Endothelial cell (in vitro differentiated cells): Measurements from ENCODE around the gene ETV6. TPM values are rescaled to one million over a fixed set of nuclear protein-coding genes. Genes with fewer than 3 reads are reported as not detected.

Experiments used
- DNase-seq: peaks from one replicate; pipeline ENCODE4 v3.0.0; 2021; ENCODE audit warnings: low spot score
- H3K27ac Mint-ChIP-seq: one replicate; pipeline ENCODE4 v1.8.0; 2021; ENCODE audit warnings: mixed read lengths, inconsistent platforms; ENCODE audit not compliant: unreplicated experiment
- H3K27me3 Mint-ChIP-seq: one replicate; pipeline ENCODE4 v1.8.0; 2021; ENCODE audit warnings: mild to moderate bottlenecking, moderate library complexity, mixed read lengths, inconsistent platforms; ENCODE audit not compliant: unreplicated experiment
- H3K36me3 Mint-ChIP-seq: one replicate; pipeline ENCODE4 v1.8.0; 2021; ENCODE audit warnings: mild to moderate bottlenecking, low read depth, mixed read lengths, inconsistent platforms; ENCODE audit not compliant: unreplicated experiment
- H3K4me1 Mint-ChIP-seq: one replicate; pipeline ENCODE4 v1.8.0; 2021; ENCODE audit warnings: mild to moderate bottlenecking, mixed read lengths, inconsistent platforms; ENCODE audit not compliant: unreplicated experiment
- H3K4me3 Mint-ChIP-seq: one replicate; pipeline ENCODE4 v1.8.0; 2021; ENCODE audit warnings: mild to moderate bottlenecking, mixed read lengths, inconsistent platforms; ENCODE audit not compliant: unreplicated experiment
- H3K9me3 Mint-ChIP-seq: one replicate; pipeline ENCODE4 v1.8.0; 2021; ENCODE audit warnings: mixed read lengths, inconsistent platforms; ENCODE audit not compliant: unreplicated experiment
- CTCF ChIP-seq: fragments of 200-600 bp; sonication (generic); IDR thresholded peaks from one replicate; pipeline ENCODE4 v1.5.0; 2021; ENCODE audit warnings: antibody characterized with exemption; ENCODE audit not compliant: unreplicated experiment
- total RNA-seq: library from RNA; stranded (reverse); fragmentation: NEBNext Ultra II Directional; extraction: Animal tissue kit (Norgen Biotek cat#: 25700); gene quantifications from one replicate; pipeline ENCODE4 v1.2.1, GENCODE V29; 2021; ENCODE audit not compliant: unreplicated experiment

Gene ETV6
- total RNA-seq, 1 donor from 2014 or later: 98.7 TPM

GRCh38 chr12:11894890-11895289 is 245.4 kb downstream of the ETV6 start:
- H3K27me3 Mint-ChIP-seq: peaks cover 9% of the 10 kb centered on the region
- no peak for TF ChIP-seq CTCF
- no peak overlapping the region for H3K4me3 Mint-ChIP-seq

GRCh38 chr12:11895421-11896078 is 246.1 kb downstream of the ETV6 start:
- H3K4me1 Mint-ChIP-seq: peaks cover 26% of the 10 kb centered on the region
- no peak for TF ChIP-seq CTCF
- no peak overlapping the region for H3K4me3 Mint-ChIP-seq
- peaks cover 9% of the 10 kb centered on the region for H3K27me3 Mint-ChIP-seq
- DNase-seq: no peak
- H3K9me3 Mint-ChIP-seq: no peaks in the 10 kb centered on the region
- peaks cover 23% of the 10 kb centered on the region for H3K36me3 Mint-ChIP-seq
- no peak overlapping the region for H3K27ac Mint-ChIP-seq

More at GRCh38 chr12:11894890-11895289, 245.4 kb downstream of the ETV6 start:
- H3K4me1 Mint-ChIP-seq: peaks cover 27% of the 10 kb centered on the region
- H3K36me3 Mint-ChIP-seq: peaks cover 25% of the 10 kb centered on the region
- no peak overlapping the region for H3K27ac Mint-ChIP-seq
- no peak for DNase-seq
- H3K9me3 Mint-ChIP-seq: no peaks in the 10 kb centered on the region

- Mint-ChIP-seq H3K4me3 (no peak overlapping the region), H3K4me1 (peaks cover 18% of the 10 kb centered on the region), H3K27ac (no peak overlapping the region), H3K27me3 (peaks cover 9% of the 10 kb centered on the region), H3K36me3 (peaks cover 14% of the 10 kb centered on the region), H3K9me3 (no peaks in the 10 kb centered on the region)
- TF ChIP-seq CTCF: no peak
- no peak for DNase-seq
Measured at GRCh38 chr12:11896417-11896929, 247.0 kb downstream of the ETV6 start.

GRCh38 chr12:11897923-11898322 is 248.4 kb downstream of the ETV6 start:
- Mint-ChIP-seq H3K36me3 (peaks cover 11% of the 10 kb centered on the region), H3K27ac (no peak overlapping the region), H3K27me3 (peaks cover 4% of the 10 kb centered on the region), H3K9me3 (no peaks in the 10 kb centered on the region), H3K4me3 (no peak overlapping the region), H3K4me1 (peaks cover 8% of the 10 kb centered on the region)
- no peak for TF ChIP-seq CTCF
- no peak for DNase-seq
